Stomach (tissue), 9 donors: Measurements from ENCODE around the gene SMARCC1. TPM values are rescaled to one million over a fixed set of nuclear protein-coding genes. Genes with fewer than 3 reads are reported as not detected.

Source experiments
- DNase-seq, 2 donors: peaks; one replicate each; pipeline versions ENCODE4 v3.0.0 to v3.0.0-alpha.2; 2013 to 2019
- H3K27ac ChIP-seq, 5 donors: fragments of 200-600 bp in 4 of 5; sonication (generic) in 4 of 5; one replicate each; pipeline ENCODE4 v1.5.1; 2013 to 2019; ENCODE audit warnings: mild to moderate bottlenecking in 1 of 5, moderate library complexity in 1 of 5
- H3K27me3 ChIP-seq, 3 donors: fragments of 200-600 bp; sonication (generic); one replicate each; pipeline ENCODE4 v1.5.1; 2017 to 2019; ENCODE audit warnings: mixed run types in 1 of 3
- H3K36me3 ChIP-seq, 4 donors: fragments of 200-600 bp; sonication (generic); 1 replicate in 3 of 4; 2 replicates in 1 of 4; pipeline ENCODE4 v1.5.1; 2016 to 2019
- H3K4me1 ChIP-seq, 4 donors: fragments of 200-600 bp; sonication (generic); one replicate each; pipeline ENCODE4 v1.5.1; 2016 to 2019
- H3K4me3 ChIP-seq, 4 donors: fragments of 200-600 bp; sonication (generic) in 3 of 4; one replicate each; pipeline ENCODE4 v1.5.1; 2016 to 2019; ENCODE audit warnings: mild to moderate bottlenecking in 1 of 4
- H3K9me3 ChIP-seq, 4 donors: fragments of 200-600 bp; sonication (generic); one replicate each; pipeline ENCODE4 v1.5.1; 2016 to 2019
- EP300 ChIP-seq: sonication (generic); formaldehyde crosslinking; IDR thresholded peaks from one replicate; pipeline ENCODE4 v1.6.1; 2017; ENCODE audit warnings: antibody characterized with exemption
- POLR2A ChIP-seq, 4 donors: fragments of 450-650 bp; IDR thresholded peaks; one replicate each; pipeline ENCODE4 v1.6.1; 2016; ENCODE audit warnings: antibody characterized with exemption in 4 of 4, control low read depth in 2 of 4, mild to moderate bottlenecking in 1 of 4, moderate library complexity in 1 of 4
- POLR2AphosphoS5 ChIP-seq, 3 donors: sonication (generic); formaldehyde crosslinking; IDR thresholded peaks; one replicate each; pipeline ENCODE4 v1.6.1; 2016; ENCODE audit warnings: antibody characterized with exemption in 3 of 3
- WGBS, 5 donors: extraction: QIAGEN DNeasy Blood & Tissue Kit in 3 of 5; methylation state at CpG; one replicate each; pipeline versions ENCODE4 v1.1.5 to v1.1.7; 2013 to 2018; 5-methylcytosine and 5-hydroxymethylcytosine counted together
- intact Hi-C: fragments of 100-400 bp; cut with DNase I; formaldehyde crosslinking; loops from one replicate; pipeline ENCODE4 v1.15.1; 2023; ENCODE audit warnings: low total_unique reads
- polyA plus RNA-seq, 3 donors: library from polyadenylated mRNA; stranded (reverse); fragments of 200-250 nt; gene quantifications; one replicate each; pipeline ENCODE4 v1.2.3, GENCODE V29; 2013
- total RNA-seq, 5 donors: library from RNA; depleted of rRNA; stranded (reverse); fragments of >200 nt; gene quantifications; one replicate each; pipeline versions ENCODE4 v1.1.0 to v1.2.3, GENCODE V29; 2014 to 2016
- TF ChIP-seq, protein P1 (sequence below), 7 experiments: fragments of 450-650 bp in 4 of 7; fragments of 200-600 bp in 3 of 7; sonication (generic) in 3 of 7; IDR thresholded peaks; one replicate each; pipeline ENCODE4 v1.5.1; 2016 to 2019; ENCODE audit warnings: antibody characterized with exemption in 7 of 7, control low read depth in 2 of 7, mild to moderate bottlenecking in 1 of 7
- donor health status: healthy with polysubstance abuse.
- donor health status: Bipolar disorder and iron deficiency.
- donor health status: healthy.

SMARCC1 gene
- total and polyA plus RNA-seq, 8 donors, result 8.6 to 64.3 (median 27.3) TPM

DNA sequence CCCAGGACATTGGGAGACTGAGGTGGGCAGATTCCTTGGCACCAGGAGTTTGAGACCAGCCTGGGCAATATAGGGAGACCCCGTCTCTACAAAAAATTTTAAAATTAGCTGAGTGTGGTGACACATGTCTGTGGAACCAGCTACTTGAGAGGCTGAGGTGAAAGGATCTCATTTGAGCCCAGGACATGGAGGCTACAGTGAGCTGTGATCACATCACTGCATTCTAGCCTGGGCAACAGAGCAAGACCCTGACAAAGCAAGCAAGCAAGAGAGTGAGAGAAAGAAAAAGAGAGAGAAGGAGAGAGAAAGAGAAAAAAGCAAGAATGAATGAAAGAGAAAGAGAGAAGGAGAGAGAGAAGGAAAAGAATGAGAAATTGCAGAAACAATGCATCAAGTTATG, 150.9 kb downstream of the SMARCC1 start:
- H3K4me1 ChIP-seq, result no peaks in the 10 kb centered on the region
- H3K27me3 ChIP-seq, result no peaks in the 10 kb centered on the region
- no peak overlapping the region for H3K4me3 ChIP-seq
- 94 to 100% (median 100%) methylated on average over 1 of the region's 1 CpG for WGBS, 5 donors
- TF ChIP-seq EP300, result no peak
- TF ChIP-seq POLR2A (IDR thresholded peaks at IDR 0.05), result no peak
- TF ChIP-seq, protein P1, sequence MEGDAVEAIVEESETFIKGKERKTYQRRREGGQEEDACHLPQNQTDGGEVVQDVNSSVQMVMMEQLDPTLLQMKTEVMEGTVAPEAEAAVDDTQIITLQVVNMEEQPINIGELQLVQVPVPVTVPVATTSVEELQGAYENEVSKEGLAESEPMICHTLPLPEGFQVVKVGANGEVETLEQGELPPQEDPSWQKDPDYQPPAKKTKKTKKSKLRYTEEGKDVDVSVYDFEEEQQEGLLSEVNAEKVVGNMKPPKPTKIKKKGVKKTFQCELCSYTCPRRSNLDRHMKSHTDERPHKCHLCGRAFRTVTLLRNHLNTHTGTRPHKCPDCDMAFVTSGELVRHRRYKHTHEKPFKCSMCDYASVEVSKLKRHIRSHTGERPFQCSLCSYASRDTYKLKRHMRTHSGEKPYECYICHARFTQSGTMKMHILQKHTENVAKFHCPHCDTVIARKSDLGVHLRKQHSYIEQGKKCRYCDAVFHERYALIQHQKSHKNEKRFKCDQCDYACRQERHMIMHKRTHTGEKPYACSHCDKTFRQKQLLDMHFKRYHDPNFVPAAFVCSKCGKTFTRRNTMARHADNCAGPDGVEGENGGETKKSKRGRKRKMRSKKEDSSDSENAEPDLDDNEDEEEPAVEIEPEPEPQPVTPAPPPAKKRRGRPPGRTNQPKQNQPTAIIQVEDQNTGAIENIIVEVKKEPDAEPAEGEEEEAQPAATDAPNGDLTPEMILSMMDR (IDR thresholded peaks at IDR 0.05), result no peak
- no peak for TF ChIP-seq POLR2AphosphoS5 (IDR thresholded peaks at IDR 0.05)
- H3K36me3 ChIP-seq, result peaks cover 21 to 99% (median 97%) of the 10 kb centered on the region in 4 donors
- no peak for DNase-seq
- H3K27ac ChIP-seq, result no peak overlapping the region
- intact Hi-C loops, result no loop called here
- H3K9me3 ChIP-seq, result no peaks in the 10 kb centered on the region

DNA sequence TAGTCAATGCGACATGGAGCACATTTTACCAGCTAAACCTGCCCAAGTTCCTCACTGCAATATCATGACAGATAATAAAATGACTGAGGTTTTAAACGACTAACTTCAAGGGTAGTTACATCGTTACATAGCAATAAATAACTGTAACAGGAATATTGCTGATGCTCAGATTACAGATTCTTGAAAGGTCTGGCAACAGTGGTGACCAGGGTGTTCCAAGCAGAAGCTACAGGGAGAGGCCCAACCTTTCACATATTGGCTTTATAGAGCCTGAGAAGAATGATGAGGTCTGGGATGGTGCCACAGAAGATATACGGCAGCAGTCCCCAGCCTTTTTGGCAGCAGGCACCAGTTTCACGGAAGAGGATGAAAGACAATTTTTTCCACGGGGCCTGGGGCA, 151.9 kb downstream of the SMARCC1 start:
- WGBS, 5 donors, result 78 to 96% (median 90%) methylated on average over 6 of the region's 6 CpGs
- Histone ChIP-seq H3K27ac (no peak overlapping the region), H3K27me3 (no peaks in the 10 kb centered on the region), H3K9me3 (no peaks in the 10 kb centered on the region), H3K36me3 (peaks cover 21 to 97% (median 92%) of the 10 kb centered on the region in 4 donors), H3K4me1 (no peaks in the 10 kb centered on the region), H3K4me3 (no peak overlapping the region)
- intact Hi-C loops, result loop anchor here (5.0 kb wide), 1 partner anchor 53 kb away; no protein-coding TSS in a partner anchor
- no peak for DNase-seq
- TF ChIP-seq POLR2A (IDR thresholded peaks at IDR 0.05) (no peak), POLR2AphosphoS5 (IDR thresholded peaks at IDR 0.05) (no peak), EP300 (no peak)
- TF ChIP-seq, protein P1 (IDR thresholded peaks at IDR 0.05), result no peak

DNA sequence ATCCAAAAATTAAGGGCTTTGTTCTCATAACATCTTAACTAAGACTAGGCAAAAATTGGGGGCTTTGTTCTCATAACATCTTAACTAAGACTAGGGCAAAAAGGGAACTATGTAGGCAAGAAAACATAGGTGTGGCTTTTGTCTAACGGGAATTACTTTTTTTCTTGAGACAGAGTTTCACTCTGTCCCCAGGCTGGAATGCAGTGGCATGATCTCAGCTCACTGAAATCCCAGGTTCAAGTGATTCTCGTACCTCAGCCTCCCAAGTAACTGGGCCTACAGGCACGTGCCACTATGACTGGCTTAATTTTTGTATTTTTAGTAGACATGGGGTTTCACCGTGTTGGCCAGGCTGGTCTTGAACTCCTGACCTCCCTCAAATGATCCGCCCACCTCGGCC, 153.3 kb downstream of the SMARCC1 start:
- WGBS, 5 donors, result 89 to 97% (median 91%) methylated on average over 6 of the region's 6 CpGs
- no peak for DNase-seq
- Histone ChIP-seq H3K27ac (no peak overlapping the region), H3K36me3 (peaks cover 20 to 96% (median 86%) of the 10 kb centered on the region in 4 donors), H3K27me3 (no peaks in the 10 kb centered on the region), H3K9me3 (no peaks in the 10 kb centered on the region), H3K4me3 (no peak overlapping the region), H3K4me1 (no peaks in the 10 kb centered on the region)
- no peak for TF ChIP-seq POLR2A (IDR thresholded peaks at IDR 0.05)
- TF ChIP-seq, protein P1 (IDR thresholded peaks at IDR 0.05), result no peak
- TF ChIP-seq EP300, result no peak
- TF ChIP-seq POLR2AphosphoS5 (IDR thresholded peaks at IDR 0.05), result no peak
- intact Hi-C loops, result loop anchor here (5.0 kb wide), 1 partner anchor 54 kb away; no protein-coding TSS in a partner anchor

DNA sequence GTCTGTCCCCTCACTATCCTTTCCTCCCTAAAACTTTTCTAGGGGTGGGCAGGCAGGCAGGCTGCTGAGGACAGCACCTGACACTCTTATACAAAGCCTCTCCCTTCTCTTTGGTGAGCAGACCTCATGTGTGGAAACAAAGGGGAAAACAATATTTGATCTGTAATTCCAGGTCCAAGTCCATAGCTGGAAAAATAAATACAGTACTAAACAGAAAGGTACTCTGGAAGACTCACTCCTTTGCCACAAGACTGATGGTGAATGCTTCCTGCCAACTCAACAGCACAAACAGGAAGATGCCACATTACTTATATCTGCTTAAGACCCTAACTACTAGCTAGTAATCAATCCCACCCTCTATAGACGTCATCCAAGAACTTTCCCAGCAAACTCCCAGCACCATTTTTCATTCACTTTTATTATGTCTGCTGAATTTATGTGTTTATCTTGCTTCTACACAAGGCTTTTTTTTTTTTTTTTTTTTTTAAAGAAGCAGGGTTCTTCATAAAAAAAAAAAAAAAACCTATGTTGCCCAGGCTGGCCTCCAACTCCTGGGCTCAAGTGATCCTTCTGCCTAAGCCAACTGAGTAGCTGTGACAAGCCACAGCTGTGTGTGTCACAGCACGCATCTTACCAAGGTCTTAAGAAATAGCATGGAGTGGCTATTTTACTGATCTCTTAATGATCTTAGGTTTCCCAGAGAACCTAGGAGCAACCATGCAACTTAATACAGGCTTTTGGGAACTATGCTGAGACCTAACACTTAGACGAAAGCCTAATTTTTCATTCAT, 158.8 kb downstream of the SMARCC1 start:
- H3K9me3 ChIP-seq, result no peaks in the 10 kb centered on the region
- intact Hi-C loops, result no loop called here
- WGBS, 5 donors, result 69 to 82% (median 79%) methylated on average over 3 of the region's 3 CpGs
- no peak overlapping the region for H3K4me3 ChIP-seq
- H3K27me3 ChIP-seq, result no peaks in the 10 kb centered on the region
- no peak overlapping the region for H3K27ac ChIP-seq
- no peak for DNase-seq
- peaks cover 13 to 91% (median 82%) of the 10 kb centered on the region in 4 donors for H3K36me3 ChIP-seq
- peaks cover 0 to 4% (median 2%) of the 10 kb centered on the region in 4 donors for H3K4me1 ChIP-seq
- TF ChIP-seq, protein P1 (IDR thresholded peaks at IDR 0.05), result no peak
